ENCODE results near the gene CHST11. TPM values are rescaled to one million over a fixed set of nuclear protein-coding genes. Genes with fewer than 3 reads are reported as not detected.
A peak's percentile ranks its signal among the peaks of the same experiment; 100 is the strongest.

Gene CHST11
- total RNA-seq, 1 experiment from 2014 or later, result 6.7 TPM

DNA sequence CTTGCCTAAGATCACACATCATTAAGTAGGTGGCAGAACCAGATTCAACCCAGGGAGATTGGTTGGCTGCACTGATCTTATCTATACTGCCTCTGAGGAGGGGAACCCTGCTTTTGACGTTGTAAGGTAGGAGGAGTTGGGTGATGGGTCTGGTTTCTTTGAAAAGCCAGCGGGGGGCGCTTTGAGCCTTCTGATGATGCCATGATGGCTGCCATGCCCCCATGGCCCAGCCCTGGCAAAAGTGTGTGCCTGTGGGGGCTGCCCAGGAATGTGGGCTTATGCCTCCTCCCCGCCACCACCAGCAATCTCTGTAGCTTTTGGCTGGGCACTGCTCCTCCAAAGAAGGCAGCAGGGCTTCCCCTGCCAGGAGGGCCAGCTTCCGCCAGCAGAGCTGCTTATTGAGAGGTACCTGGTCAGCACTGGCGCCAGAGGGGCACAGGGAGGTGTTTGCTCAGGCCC is 277.0 kb downstream of the CHST11 start:
- H3K4me2 ChIP-seq (ENCODE audit: insufficient read depth, insufficient read length, low read length), result no peak overlapping the region
- no peak overlapping the region for H2BK5ac ChIP-seq (ENCODE audit: insufficient read length, low read length)
- no peak overlapping the region for H2AFZ ChIP-seq (ENCODE audit: low read length)
- no peak overlapping the region for H2BK15ac ChIP-seq (ENCODE audit: low read depth, low read length)
- Mint-ChIP-seq H3K4me3 (no peak overlapping the region), H3K27ac (no peak overlapping the region), H3K4me1 (peaks cover 18 to 23% of the 10 kb centered on the region in 2 experiments), H3K9me3 (no peaks in the 10 kb centered on the region), H3K27me3 (ENCODE audit: low read depth) (no peaks in the 10 kb centered on the region; the same call in 1 of the 2 replicates), H3K36me3 (ENCODE audit: insufficient read depth in 1 of 3, low read depth in 3 of 3) (no peaks in the 10 kb centered on the region)
- H3K23me2 ChIP-seq (ENCODE audit: insufficient read length, low read depth, low read length, poor library complexity, severe bottlenecking), result no peaks in the 10 kb centered on the region
- no peaks in the 10 kb centered on the region for H3K9me3 ChIP-seq (ENCODE audit: control insufficient read depth, low read depth, low read length)
- no peak overlapping the region for H3K14ac ChIP-seq (ENCODE audit: insufficient read depth, low read length)
- H3K27me3 ChIP-seq (ENCODE audit: insufficient read depth, low read length), result no peaks in the 10 kb centered on the region
- H3K4me1 ChIP-seq (ENCODE audit: insufficient read depth, low read length), result no peaks in the 10 kb centered on the region; the same call in 1 of the 2 replicates
- H3K23ac ChIP-seq (ENCODE audit: insufficient read length, low read depth, low read length), result no peak overlapping the region
- H3K56ac ChIP-seq (ENCODE audit: insufficient read length, low read depth, low read length), result no peak overlapping the region
- no peaks in the 10 kb centered on the region for H3K79me2 ChIP-seq (ENCODE audit: insufficient read depth, low read length)
- no peak overlapping the region for H3K27ac ChIP-seq (ENCODE audit: insufficient read length, low read depth, low read length)
- no peak overlapping the region for H3K9ac ChIP-seq (ENCODE audit: extremely low read depth, insufficient read length, low read length)
- H3K79me1 ChIP-seq (ENCODE audit: insufficient read depth, low read depth, low read length, poor library complexity, severe bottlenecking), result no peaks in the 10 kb centered on the region
- H4K91ac ChIP-seq (ENCODE audit: insufficient read length, low read depth, low read length), result no peak overlapping the region
- no peak overlapping the region for H3K4ac ChIP-seq (ENCODE audit: low read depth, low read length)
- H2AK5ac ChIP-seq (ENCODE audit: insufficient read length, low read length), result no peak overlapping the region
- no peak overlapping the region for H4K8ac ChIP-seq (replicated peaks; ENCODE audit: insufficient read length, low read depth, low read length)
- TF ChIP-seq, protein P1, sequence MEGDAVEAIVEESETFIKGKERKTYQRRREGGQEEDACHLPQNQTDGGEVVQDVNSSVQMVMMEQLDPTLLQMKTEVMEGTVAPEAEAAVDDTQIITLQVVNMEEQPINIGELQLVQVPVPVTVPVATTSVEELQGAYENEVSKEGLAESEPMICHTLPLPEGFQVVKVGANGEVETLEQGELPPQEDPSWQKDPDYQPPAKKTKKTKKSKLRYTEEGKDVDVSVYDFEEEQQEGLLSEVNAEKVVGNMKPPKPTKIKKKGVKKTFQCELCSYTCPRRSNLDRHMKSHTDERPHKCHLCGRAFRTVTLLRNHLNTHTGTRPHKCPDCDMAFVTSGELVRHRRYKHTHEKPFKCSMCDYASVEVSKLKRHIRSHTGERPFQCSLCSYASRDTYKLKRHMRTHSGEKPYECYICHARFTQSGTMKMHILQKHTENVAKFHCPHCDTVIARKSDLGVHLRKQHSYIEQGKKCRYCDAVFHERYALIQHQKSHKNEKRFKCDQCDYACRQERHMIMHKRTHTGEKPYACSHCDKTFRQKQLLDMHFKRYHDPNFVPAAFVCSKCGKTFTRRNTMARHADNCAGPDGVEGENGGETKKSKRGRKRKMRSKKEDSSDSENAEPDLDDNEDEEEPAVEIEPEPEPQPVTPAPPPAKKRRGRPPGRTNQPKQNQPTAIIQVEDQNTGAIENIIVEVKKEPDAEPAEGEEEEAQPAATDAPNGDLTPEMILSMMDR (conservative IDR thresholded peaks at IDR 0.05), result peak; percentile 48; the same call in 2 of the 3 replicates
- DNase-seq, result peak; percentile 67
- no peak overlapping the region for H2BK20ac ChIP-seq (ENCODE audit: low read depth, low read length, poor library complexity, severe bottlenecking)
- no CpG with 5 or more reads among the region's 6 CpGs for WGBS (ENCODE audit: extremely low coverage, insufficient read length, low lambda C conversion rate)
- no peak overlapping the region for H3K18ac ChIP-seq (ENCODE audit: insufficient read length, low read depth, low read length)
- no peak overlapping the region for H3T11ph ChIP-seq (ENCODE audit: low read length)
- peaks cover 3% of the 10 kb centered on the region for H4K20me1 ChIP-seq (ENCODE audit: control insufficient read depth, insufficient read depth, insufficient read length)
- H2BK120ac ChIP-seq (ENCODE audit: low read depth, low read length, poor library complexity, severe bottlenecking), result no peak overlapping the region
- H4K5ac ChIP-seq (ENCODE audit: insufficient read length, low read depth, low read length), result no peak overlapping the region
- no peak overlapping the region for H2BK12ac ChIP-seq (ENCODE audit: insufficient read length, low read depth, low read length)
